Activated naive CD8-positive, alpha-beta T cell treated with anti-CD3 and anti-CD28 coated beads for 36 hours (primary cell): ENCODE data around the gene MEGF11. TPM values are rescaled to one million over a fixed set of nuclear protein-coding genes. Genes with fewer than 3 reads are reported as not detected.

ENCODE experiments used
- DNase-seq: peaks from one replicate; pipeline ENCODE4 v3.0.0; 2021
- H3K27ac Mint-ChIP-seq: one replicate; pipeline ENCODE4 v1.8.0; 2022; ENCODE audit warnings: mild to moderate bottlenecking, moderate library complexity, mixed read lengths
- H3K27me3 Mint-ChIP-seq: one replicate; pipeline ENCODE4 v1.8.0; 2022; ENCODE audit warnings: mild to moderate bottlenecking, mixed read lengths
- H3K36me3 Mint-ChIP-seq: one replicate; pipeline ENCODE4 v1.8.0; 2021; ENCODE audit warnings: mild to moderate bottlenecking, mixed read lengths
- H3K4me1 Mint-ChIP-seq: one replicate; pipeline ENCODE4 v1.8.0; 2021; ENCODE audit warnings: mixed read lengths
- H3K4me3 Mint-ChIP-seq: one replicate; pipeline ENCODE4 v1.8.0; 2022; ENCODE audit warnings: mild to moderate bottlenecking, moderate library complexity, mixed read lengths
- H3K9me3 Mint-ChIP-seq: one replicate; pipeline ENCODE4 v1.8.0; 2022; ENCODE audit warnings: mixed read lengths
- total RNA-seq, 2 experiments: library from RNA; stranded (reverse); gene quantifications; one replicate each; pipeline ENCODE4 v1.2.3, GENCODE V29; 2021

The MEGF11 gene
- total RNA-seq, result not detected

DNA sequence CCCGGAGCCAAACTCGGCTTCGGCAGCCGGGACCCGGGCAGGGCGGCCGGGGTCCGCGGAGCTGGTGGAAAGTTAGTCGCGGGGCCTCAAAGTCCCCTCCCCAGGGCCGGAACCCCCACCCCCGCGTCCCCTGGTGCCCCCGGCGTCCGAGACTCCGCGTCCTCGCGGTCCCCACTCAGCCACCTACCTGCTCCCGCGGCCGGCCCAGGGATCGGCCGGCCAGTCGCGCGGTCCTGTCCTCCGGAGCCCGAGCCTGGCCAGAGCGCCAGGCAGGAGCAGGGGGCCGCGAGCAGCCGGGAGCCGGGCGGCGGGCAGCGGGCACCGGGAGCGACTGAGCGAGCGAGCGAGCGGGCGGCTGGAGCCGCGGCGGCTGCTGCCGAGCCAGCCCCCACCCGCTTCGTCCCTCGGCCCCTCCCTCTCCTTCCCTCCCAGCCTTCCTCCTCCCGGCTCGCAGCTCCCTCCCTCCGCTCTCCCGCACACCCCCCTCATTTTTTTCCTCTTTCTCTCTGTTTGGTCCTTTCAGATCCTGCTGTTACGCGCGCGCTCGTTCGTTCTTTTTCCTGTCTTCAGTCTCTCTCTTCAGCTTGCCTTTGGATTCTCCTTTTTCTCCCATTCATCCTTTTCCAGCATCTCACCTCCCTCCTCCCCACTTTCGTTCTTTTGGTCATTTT, at the start of gene MEGF11:
Gene MEGF11, minus strand, starts transcription at position 333 of the 671 bp plus-strand sequence. CDS start 125,347 bp downstream, outside the sequence.
- H3K4me3 Mint-ChIP-seq, result peak within 1 kb of the TSS; percentile 71
- no peak for DNase-seq
- no peak within 1 kb of the TSS for H3K27ac Mint-ChIP-seq
- no peaks in the 10 kb centered on the region for H3K36me3 Mint-ChIP-seq
- H3K4me1 Mint-ChIP-seq, result peaks cover 8% of the 10 kb centered on the region
- peaks cover 67% of the 10 kb centered on the region for H3K27me3 Mint-ChIP-seq
- no peaks in the 10 kb centered on the region for H3K9me3 Mint-ChIP-seq

DNA sequence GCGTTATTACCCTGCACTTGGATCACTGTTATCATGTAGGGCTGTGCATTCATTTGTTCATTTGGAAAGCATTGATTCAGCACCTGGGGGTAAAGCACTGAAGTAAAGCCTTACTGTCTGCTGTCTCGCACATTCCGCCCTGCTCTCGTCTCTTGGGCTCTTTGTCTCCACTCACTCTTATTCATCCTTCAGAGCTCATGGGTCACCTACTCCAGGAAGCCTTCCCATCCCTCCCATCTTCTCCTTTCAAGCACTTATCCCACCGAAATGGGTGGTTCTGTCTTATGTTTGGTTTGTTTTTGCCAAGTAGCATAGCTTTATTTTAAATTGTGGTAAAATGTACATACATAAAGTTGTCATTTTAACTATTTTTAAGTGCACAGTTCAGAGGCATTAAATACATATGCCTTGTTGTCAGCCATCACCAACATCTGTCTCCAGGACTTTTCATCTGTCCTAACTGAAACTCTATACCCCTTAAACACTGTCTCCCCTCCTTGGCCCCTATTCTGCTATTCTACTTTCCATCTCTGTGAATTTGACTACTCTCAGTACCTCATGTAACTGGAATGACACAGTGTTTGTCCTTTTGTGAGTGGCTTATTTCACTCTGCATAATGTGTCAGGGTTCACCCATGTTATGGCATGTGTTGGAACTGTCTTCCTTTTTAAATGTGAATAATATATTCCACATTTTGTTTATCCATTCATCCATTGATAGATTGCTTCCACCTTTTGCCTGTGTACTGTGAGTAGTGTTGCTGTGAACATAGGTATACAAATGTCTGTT, 49.1 kb upstream of the MEGF11 start:
- Mint-ChIP-seq H3K27me3 (no peaks in the 10 kb centered on the region), H3K4me3 (no peak overlapping the region), H3K36me3 (peaks cover 12% of the 10 kb centered on the region), H3K9me3 (no peaks in the 10 kb centered on the region), H3K27ac (no peak overlapping the region), H3K4me1 (peaks cover 5% of the 10 kb centered on the region)
- no peak for DNase-seq

DNA sequence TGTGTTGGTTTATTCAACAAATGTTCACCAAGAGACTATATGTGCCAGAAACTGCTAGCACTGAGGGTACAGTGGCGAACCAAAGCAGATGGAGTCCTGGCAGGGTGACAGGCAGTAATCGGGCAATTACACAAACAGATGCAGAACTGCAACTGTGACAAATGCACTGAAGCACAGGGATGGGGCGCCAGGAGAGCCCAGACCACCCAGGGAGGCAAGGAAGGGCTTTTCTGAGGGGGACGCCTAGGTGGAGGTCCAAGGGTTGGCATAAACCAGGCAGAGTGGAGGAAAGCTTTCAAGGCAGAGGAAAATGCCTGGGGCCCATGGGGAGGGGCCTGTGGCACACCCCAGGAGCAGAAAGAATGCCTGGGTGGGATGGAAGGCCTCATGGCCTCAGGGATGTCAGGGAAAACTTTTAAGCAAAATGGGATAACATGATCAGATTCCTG, 45.3 kb upstream of the MEGF11 start:
- Mint-ChIP-seq H3K27me3 (no peaks in the 10 kb centered on the region), H3K9me3 (no peaks in the 10 kb centered on the region), H3K4me3 (no peak overlapping the region), H3K4me1 (peaks cover 29% of the 10 kb centered on the region), H3K36me3 (peaks cover 22% of the 10 kb centered on the region), H3K27ac (no peak overlapping the region)
- DNase-seq, result no peak

DNA sequence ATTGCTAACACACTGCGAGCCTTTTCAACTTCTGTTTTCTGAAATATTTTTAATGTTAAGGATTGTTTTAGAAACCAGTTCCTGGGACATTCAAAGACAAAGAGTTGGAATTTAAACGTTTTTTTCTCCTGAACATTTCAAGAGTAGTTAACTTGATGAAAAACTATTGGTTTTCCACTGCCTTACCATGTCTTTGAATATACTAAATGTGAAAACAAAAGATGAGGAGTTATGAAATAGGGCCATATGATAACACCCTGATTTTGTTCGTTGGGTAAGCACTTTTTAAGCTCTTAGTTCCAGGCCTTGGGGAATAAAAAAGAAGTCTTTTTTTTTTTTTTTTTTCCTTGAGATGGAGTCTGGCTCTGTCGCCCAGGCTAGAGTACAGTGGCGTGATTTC, 42.6 kb upstream of the MEGF11 start:
- no peak overlapping the region for H3K27ac Mint-ChIP-seq
- no peaks in the 10 kb centered on the region for H3K27me3 Mint-ChIP-seq
- H3K9me3 Mint-ChIP-seq, result no peaks in the 10 kb centered on the region
- peaks cover 42% of the 10 kb centered on the region for H3K4me1 Mint-ChIP-seq
- peaks cover 22% of the 10 kb centered on the region for H3K36me3 Mint-ChIP-seq
- no peak overlapping the region for H3K4me3 Mint-ChIP-seq
- DNase-seq, result no peak

DNA sequence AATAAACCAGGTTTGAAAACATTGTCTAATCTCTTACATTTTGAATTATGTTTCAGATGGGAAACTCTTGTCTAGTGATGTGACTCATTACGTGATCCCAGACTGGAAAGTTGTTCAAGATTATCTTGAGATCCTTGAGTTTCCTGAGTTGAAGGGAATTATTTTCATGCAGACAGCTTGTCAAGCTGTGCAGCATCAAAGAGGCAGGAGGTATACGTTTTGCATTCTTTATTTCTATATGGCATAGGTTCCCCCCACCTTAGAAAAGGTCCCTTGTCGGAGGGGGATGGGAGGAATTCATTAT, 41.3 kb upstream of the MEGF11 start:
- DNase-seq, result no peak
- no peaks in the 10 kb centered on the region for H3K9me3 Mint-ChIP-seq
- peaks cover 48% of the 10 kb centered on the region for H3K4me1 Mint-ChIP-seq
- peak overlapping the region; percentile 91 for H3K27ac Mint-ChIP-seq
- H3K36me3 Mint-ChIP-seq, result peaks cover 16% of the 10 kb centered on the region
- H3K4me3 Mint-ChIP-seq, result peak overlapping the region; percentile 87
- no peaks in the 10 kb centered on the region for H3K27me3 Mint-ChIP-seq

DNA sequence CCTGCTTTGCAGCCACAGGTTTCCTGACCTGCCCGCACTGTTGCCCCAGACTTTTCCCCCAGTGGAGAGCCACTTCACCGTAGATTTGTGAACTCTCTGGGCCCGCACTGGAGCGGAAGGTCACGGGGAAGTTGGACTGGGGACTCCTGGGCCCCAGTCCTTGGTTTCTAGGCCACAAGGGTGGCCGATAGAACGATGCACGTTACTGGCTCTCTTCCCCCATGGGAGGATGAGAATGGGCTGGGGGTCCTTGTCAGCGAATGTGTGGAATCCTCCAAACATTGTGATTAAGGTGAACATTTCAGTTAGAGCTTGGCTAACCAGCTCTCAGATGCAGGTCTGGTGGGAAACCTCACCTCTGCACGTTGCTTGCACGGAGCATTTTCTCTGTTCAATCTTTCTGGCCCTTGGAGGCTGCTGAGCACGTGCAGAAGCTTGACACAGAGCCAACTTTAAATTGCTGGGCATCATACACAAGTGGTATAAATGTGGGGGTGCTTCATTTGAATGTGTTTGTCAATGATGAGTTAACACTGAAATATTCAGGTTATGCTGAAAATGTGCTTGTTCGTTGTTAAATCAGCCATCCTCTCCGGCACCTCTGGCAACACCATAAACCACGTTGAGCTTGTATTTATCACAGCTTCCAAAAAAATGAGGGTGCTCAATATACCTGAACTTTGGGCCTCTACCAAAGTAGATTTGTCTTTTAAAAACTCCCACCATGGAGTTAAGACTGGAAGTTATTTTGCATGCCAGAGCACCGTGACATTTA, 40.8 kb upstream of the MEGF11 start:
- peak overlapping the region; percentile 87 for H3K4me3 Mint-ChIP-seq
- H3K4me1 Mint-ChIP-seq, result peaks cover 48% of the 10 kb centered on the region
- H3K27me3 Mint-ChIP-seq, result no peaks in the 10 kb centered on the region
- peak; percentile 28 for DNase-seq
- H3K36me3 Mint-ChIP-seq, result peaks cover 16% of the 10 kb centered on the region
- no peaks in the 10 kb centered on the region for H3K9me3 Mint-ChIP-seq
- H3K27ac Mint-ChIP-seq, result peak overlapping the region; percentile 91

DNA sequence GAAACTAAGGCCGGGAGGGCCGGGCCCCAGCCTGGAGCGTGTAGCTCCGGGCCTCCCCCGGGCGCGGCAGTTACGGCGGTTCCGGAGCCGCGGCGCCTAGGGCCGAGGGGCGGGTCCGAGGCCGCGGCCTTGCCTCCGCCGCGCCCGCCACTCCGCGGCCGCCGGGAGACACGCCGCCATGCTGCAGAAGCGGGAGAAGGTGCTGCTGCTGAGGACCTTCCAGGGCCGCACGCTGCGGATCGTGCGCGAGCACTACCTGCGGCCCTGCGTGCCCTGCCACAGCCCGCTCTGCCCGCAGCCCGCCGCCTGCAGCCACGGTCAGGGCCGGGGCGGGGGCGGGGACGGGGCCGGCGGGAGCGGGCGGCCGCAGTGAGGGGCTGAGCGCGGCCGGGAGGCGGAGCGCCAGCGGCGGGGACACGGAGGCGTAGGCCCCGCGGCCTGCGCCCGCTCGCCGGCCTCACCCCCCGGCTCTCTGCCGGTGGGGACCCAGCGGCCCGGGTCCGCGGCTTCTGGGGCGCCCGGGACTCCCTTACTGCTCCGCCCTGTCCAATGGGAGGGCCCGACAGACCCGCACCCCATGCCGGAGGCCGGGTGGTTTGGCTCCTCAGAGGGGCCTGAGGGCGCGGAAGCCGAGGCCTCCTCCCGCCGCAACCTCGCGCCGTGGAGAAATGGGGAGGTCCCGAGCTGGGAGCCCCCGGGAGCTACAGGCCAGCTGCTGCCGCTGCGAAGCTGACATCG, 40.0 kb upstream of the MEGF11 start, which contains the start of gene DIS3L:
Gene DIS3L, plus strand, starts transcription at position 150 of the 738 bp plus-strand sequence. Its CDS starts 29 bp downstream, at position 179.
- H3K27me3 Mint-ChIP-seq, result no peaks in the 10 kb centered on the region
- no peaks in the 10 kb centered on the region for H3K9me3 Mint-ChIP-seq
- H3K36me3 Mint-ChIP-seq, result peaks cover 13% of the 10 kb centered on the region
- peak; percentile 75 for DNase-seq
- peak within 1 kb of the TSS; percentile 93 for H3K27ac Mint-ChIP-seq
- H3K4me1 Mint-ChIP-seq, result peaks cover 44% of the 10 kb centered on the region
- H3K4me3 Mint-ChIP-seq, result peak within 1 kb of the TSS; percentile 87

DNA sequence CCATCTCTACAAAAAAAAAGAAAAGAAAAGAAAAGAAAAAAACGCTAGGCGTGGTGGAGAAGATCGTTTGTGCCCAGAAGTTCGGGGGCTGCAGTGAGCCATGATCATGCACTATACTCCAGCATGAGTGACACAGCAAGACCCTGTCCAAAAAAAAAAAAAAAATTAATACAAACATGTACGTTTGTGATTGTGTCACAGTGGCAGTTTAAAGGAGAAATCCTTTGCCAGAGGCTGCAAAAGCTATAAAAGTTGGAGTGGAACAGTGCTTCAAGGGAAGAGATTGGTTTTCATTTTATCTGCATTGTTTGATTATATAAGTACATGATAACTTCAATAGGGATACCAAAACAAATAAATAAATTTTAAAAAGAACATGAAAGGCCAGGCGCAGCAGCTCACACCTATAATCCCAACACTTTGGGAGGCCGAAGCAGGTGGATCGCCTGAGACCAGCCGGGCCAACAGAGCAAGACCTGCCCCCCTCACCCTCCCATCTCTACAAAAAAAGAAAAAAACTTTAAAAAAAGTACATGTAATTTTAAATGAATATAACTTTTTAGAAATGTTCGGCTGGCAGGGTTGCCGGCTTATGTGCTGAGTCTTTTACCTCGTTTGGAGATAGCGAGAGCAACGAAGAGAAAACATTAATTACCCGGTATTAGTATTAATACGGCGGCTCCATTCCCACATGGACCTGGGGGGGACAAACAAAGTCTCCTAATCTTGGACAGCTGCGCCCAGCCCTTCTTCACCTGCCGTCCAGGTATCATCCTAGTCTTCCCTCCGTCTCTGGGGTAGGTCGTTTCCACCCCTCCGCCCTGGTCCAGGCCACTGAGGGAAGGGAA, 39.2 kb upstream of the MEGF11 start:
- Mint-ChIP-seq H3K9me3 (no peaks in the 10 kb centered on the region), H3K27ac (peak overlapping the region; percentile 93), H3K4me3 (peak overlapping the region; percentile 87), H3K4me1 (peaks cover 44% of the 10 kb centered on the region), H3K36me3 (peaks cover 11% of the 10 kb centered on the region), H3K27me3 (no peaks in the 10 kb centered on the region)
- no peak for DNase-seq

DNA sequence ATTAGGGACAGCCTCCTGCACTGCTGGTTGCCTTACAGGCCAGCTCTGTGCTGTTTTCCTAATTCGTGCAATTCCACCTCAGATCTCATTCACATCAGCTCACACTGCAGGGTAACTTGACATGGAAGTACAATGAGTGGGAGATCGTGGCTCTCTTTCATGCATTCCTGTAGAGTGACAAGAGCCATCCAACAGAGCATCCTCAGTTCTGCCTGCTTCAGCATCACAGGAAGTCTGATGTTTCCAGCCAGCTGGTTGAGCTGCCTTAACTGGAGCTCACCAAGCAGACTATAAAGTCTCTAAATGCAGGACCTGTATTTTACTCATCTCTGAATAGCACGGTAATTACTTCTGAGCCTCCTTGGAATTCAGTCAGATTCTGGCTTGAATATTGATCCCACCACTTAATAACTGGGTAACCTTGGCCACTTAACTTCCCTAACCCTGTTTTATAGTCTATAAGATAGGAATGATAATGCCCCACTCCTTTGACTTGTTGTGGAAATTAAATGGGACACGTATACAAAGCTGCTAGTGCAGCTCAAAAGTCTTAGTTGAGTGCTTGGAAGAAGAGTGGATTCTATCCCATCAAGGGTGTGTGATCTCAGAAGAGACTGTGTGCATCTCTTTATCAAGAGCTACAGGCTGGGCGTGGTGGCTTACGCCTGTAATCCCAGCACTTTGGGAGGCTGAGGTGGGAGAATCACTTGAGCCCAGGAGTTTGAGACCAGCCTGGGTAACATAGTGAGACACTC, 38.4 kb upstream of the MEGF11 start:
- Mint-ChIP-seq H3K27ac (peak overlapping the region; percentile 93), H3K4me3 (peak overlapping the region; percentile 87), H3K9me3 (no peaks in the 10 kb centered on the region), H3K4me1 (peaks cover 45% of the 10 kb centered on the region), H3K27me3 (no peaks in the 10 kb centered on the region), H3K36me3 (peaks cover 8% of the 10 kb centered on the region)
- no peak for DNase-seq

DNA sequence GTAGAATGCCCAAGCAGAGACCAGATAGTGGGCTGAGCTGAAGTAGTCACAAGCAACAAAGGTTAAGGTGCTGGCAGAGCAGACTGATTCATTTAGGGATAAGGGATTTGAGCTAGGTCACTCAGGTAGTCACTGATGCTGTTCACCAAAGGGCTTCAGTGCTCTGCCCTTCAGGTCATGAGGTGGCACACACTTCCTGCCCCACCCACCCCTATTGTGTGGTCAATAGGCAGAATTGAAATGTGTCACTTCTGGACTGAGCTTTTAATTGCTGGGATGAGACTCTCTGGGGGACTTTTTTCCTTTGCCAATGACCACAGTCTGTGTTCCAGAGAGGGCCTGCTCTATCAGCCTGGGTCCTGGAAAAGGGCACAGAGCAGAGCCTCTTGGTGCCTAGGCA, 37.0 kb upstream of the MEGF11 start:
- DNase-seq, result peak; percentile 6
- Mint-ChIP-seq H3K27ac (no peak overlapping the region), H3K36me3 (peaks cover 3% of the 10 kb centered on the region), H3K4me1 (peaks cover 33% of the 10 kb centered on the region), H3K27me3 (no peaks in the 10 kb centered on the region), H3K4me3 (no peak overlapping the region), H3K9me3 (no peaks in the 10 kb centered on the region)

DNA sequence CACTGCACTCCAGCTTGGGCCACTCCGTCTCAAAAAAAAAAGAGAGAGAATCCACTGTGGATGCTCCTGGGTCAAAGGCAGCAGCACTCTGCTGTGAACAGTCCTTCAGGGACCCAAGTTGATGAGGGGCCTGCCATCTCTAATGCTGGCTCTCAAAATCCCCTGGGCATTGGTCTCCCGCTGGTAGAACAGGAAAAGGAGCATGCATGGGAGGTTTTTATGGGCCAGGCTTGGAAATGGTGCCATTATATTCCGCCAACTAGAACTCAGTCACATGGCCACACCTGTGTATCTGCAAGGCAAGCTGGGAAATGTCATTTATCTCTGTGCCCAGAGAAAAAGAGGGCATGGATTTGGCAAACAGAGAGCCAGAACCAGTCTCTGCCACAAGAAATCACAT, 36.5 kb upstream of the MEGF11 start:
- H3K4me1 Mint-ChIP-seq, result peaks cover 29% of the 10 kb centered on the region
- DNase-seq, result no peak
- no peak overlapping the region for H3K4me3 Mint-ChIP-seq
- peaks cover 3% of the 10 kb centered on the region for H3K36me3 Mint-ChIP-seq
- H3K27ac Mint-ChIP-seq, result no peak overlapping the region
- H3K9me3 Mint-ChIP-seq, result no peaks in the 10 kb centered on the region
- H3K27me3 Mint-ChIP-seq, result no peaks in the 10 kb centered on the region

DNA sequence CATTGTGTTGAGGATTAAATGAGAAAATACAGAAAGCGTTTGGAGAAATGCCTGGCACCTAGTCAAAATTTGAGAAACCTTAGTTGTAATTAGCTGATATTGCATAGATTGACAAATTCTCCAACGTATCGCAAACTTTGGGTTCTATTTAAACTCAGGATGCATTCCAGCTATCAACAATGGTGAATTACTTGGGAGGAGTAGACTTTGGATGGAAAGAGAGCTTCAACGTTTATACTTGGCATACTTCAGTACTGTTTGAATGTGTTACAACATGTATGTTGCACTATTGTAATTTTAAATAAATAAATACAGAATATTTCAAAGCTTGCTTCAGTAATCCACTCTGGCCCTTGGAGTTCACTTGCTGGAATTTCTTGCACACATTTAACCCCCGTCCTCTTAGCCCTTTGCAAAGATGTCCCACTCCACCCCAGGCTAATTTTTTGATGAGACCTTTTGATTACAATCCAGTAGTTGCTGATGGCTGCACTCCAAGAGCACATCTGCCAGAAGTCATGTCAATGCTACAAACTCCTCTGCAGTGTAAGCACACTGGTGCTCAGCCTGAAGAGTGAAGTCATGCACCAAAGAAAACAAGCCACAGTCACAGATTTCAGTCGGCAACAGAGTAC, 35.1 kb upstream of the MEGF11 start:
- peaks cover 20% of the 10 kb centered on the region for H3K4me1 Mint-ChIP-seq

DNA sequence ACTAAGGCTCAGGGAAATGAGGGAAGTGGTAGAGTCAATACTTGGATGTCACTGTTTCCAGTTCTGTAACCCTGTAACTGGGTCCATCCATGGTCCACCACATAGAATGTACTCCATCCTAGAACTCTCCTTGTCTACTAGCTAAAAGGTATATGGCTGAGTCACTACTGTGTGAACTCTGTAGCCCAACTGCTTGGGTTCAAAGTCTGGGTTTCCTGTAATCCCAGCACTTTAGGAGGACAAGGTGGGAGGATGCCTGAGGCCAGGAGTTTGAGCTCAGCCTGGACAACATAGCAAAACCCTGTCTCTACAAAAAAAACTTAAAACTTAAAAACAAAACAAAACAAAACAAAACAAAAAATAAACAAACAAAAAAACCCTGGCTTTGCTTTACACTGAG, 34.5 kb upstream of the MEGF11 start:
- no peak overlapping the region for H3K4me3 Mint-ChIP-seq
- H3K36me3 Mint-ChIP-seq, result no peaks in the 10 kb centered on the region
- no peak overlapping the region for H3K27ac Mint-ChIP-seq
- DNase-seq, result no peak
- peaks cover 20% of the 10 kb centered on the region for H3K4me1 Mint-ChIP-seq
- no peaks in the 10 kb centered on the region for H3K9me3 Mint-ChIP-seq
- no peaks in the 10 kb centered on the region for H3K27me3 Mint-ChIP-seq

More for the DNA sequence above, 35.1 kb upstream of the MEGF11 start:
- Mint-ChIP-seq H3K9me3 (no peaks in the 10 kb centered on the region), H3K27me3 (no peaks in the 10 kb centered on the region), H3K27ac (no peak overlapping the region), H3K4me3 (no peak overlapping the region), H3K36me3 (no peaks in the 10 kb centered on the region)
- DNase-seq, result no peak
